Glomerular visceral epithelial cell (primary cell): ENCODE data around the gene RAB40A.

Experiments
- DNase-seq: peaks from one replicate; pipeline ENCODE4 v3.0.0-alpha.2; 2016; ENCODE audit errors: extremely low spot score

Gene RAB40A

GRCh38 chrX:103519389-103519788, at the start of gene RAB40A:
Gene RAB40A, minus strand, starts transcription at chrX:103519489. Its CDS starts 18,733 bp downstream, at chrX:103500756.
- no peak for DNase-seq

DNA sequence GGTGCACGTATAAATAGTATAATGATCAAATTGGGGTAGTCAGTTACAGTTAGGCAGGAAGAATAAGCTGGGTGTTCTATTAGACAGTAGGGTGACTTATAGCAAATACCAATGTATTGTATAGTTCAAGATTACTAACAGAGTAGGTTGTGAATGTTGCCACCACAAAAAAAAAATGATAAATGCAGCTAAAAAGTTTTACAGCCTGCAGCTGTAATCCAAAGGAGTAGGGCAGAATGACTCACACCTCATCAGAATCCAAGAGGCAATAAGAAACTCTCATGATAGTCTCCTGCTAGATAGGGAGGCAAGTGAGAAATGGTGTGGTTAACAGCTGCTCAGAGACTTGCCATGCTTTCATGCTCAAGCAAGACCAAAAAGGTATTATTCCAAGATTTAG, 46.5 kb upstream of the RAB40A start:
- peak; percentile 16 for DNase-seq

DNA sequence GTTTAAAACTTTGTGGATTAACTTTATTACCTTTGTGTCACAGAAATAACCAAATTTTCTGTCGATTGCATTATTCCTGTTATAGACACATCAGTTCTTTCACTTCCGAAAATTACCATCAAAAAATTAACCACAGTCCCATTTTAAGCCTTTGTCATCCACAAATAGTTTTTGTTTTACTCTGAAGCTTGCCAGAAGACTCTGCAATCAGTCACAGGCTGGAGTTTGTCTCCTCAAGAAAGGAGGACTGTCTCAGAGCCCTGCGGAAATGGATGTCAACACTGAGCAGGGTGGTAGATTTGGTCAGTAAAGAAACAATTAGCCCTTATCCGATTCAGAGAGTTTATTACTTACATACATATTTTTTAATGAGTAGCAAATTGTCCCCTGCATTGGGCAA, 45.9 kb upstream of the RAB40A start:
- DNase-seq: no peak

GRCh38 chrX:103562801-103563200, 43.5 kb upstream of the RAB40A start:
- DNase-seq: no peak

DNA sequence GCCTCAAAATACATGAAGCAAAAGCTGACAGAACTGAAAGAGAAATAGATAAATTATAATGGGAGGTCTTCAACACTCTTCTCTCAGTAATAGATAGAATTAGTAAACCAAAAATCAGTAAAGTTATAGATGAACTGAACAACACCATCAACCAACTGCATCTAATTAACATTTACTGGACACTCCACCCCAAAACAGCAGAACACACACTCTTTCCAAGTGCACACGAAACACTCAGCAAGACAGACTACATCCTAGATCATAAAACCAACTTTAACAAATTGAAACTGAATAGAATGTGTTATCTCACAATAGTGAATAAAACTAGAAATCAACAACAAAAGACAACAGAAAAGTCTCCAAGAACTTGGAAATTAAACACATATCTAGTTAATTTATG, 41.0 kb upstream of the RAB40A start:
- DNase-seq: no peak

DNA sequence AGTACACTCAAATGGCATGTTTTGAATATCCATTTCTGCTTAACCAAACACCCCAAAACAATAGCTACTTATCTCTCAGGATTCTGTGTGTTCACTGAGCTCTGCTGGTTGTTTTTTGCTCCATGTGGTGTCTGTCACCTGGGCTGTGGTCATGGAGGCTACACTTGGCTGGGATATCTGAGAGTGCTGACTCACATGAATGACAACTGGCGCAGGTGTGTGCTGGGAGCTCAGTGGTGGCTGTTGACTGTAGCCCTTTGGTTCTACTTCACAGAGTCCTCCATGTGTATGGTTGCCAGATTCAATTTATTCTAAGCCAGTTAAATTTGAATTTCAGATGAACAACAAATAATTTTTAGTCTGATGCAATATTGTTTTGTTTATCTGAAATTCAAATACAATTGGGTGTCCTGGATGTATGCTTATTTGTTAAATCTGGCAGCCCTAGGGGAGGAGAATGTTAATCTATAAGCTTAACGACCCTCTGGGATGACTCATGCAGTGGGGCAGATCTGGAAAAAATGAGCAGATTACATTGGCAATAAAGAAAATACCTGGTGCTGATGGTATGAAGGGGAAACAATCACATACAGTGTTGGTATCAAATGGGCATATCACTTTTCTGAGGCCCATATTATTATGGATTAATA, 37.8 kb upstream of the RAB40A start:
- peak; percentile 5 for DNase-seq

GRCh38 chrX:103554687-103555424, 35.6 kb upstream of the RAB40A start:
- DNase-seq: no peak

- no peak for DNase-seq
These were observed 32.9 kb upstream of the RAB40A start for GRCh38 chrX:103552236-103552635.

GRCh38 chrX:103550415-103551051, 31.2 kb upstream of the RAB40A start:
- DNase-seq: no peak

DNA sequence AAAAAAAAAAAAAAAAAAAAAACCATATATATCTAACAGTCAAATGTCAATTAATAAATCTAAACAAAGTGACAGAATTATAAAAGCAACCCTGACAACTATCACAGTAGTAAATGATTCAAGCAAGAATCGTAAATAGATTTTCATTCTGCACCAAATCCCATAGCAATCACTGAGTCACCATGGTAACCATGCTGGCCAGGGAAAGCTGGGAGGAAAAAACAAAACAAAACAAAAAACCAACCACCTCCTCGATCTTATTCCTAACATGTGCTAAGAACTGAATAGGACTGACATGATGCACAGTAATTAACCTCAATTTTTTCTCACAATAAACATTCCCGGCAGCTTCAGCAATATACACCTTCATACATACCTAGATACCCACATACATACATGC, 30.6 kb upstream of the RAB40A start:
- DNase-seq: no peak

DNA sequence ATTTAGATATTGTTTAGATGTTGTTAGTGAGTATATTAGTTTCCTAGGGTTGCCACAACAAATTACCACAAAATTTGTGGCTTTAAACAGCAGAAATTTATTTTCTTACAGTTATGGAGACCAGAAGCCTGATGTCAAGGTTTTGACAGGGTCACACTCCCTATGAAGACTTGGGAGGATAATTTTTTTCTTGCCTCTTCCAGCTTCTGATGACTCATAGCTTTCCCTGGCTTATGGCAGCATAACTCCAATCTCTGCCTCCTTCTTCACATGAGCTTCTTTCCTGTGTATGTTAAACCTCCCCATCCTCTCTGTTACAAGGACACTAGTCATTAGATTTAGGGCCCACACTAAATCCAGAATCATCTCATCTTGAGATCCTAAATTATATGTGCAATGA, 20.9 kb upstream of the RAB40A start:
- no peak for DNase-seq

DNA sequence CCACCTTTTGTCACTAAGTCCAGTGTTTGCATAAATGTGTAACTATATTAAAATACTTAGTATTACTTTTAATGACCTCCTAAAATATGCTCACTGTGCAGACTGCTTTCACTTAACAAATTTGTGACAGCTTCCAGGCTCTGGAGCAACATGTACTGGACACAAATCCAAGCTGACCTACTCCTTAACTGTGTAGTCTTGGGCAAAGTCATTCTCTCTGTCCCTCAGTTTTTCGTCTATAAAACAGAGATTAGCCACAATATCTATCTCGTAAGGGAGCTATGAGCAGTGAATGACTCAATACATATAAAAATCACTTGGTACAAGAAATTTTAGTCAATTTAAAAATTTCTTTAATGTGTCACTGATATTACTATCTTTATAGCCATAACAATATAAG, 20.4 kb upstream of the RAB40A start:
- no peak for DNase-seq

DNA sequence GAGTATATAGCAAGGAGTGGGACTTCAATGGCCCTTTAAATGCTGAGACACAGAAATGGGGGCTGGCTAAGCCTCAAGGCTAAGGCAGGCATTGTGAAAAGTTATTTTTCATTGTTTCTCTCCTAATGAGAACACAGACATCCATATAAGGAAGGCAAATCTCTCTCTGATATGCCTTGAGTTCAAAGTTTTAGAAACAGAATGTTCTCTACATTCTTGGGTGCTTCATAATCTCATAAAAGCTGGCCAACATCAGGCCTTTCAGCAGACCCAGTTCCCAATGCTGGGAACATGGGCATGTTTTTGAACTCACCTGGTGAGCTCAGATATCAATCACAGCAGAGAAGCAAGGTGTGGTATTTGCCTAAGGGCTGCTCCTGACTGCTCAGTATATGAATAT, 19.4 kb upstream of the RAB40A start:
- no peak for DNase-seq

DNA sequence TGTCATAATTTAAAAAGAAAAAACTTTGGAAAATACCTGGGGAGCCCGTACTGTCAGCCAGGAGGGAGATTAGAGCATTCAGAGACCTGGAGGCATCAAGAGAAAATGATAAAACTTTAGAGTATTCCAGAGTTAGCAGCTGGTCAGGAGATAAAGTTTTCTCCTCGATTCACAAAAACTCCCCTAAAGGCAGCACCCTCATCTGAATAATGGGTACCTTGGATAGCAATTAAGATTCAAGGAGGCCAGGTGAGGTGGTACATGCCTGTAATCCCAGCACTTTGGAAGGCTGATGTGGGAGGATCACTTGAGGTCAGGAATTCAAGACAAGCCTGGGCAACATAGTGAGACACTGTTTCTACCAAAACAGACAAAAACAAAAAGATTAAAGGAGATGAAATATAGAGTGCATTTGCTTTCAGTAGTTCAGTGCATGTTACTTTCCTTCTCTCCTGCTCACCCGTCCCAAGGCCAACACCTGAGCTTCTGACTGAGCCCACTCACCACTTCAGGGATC, 18.6 kb upstream of the RAB40A start:
- DNase-seq: no peak

- no peak for DNase-seq
These were observed 17.4 kb upstream of the RAB40A start for GRCh38 chrX:103536732-103537131.

DNA sequence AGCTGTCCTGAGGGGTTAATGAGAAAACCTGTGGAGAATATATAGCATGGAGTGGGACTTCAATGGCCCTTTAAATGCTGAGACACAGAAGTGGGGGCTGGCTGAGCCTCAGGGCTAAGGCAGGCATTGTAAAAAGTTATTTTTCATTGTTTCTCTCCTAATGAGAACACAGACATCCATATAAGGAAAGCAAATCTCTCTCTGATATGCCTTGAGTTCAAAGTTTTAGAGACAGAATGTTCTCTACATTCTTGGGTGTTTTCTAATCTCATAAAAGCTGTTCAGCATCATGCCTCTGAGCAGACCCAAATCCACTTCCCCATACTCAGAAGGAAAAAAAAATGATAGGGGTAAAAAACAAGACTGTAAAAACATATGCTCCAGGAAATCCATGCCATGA, 16.8 kb upstream of the RAB40A start:
- DNase-seq: no peak

DNA sequence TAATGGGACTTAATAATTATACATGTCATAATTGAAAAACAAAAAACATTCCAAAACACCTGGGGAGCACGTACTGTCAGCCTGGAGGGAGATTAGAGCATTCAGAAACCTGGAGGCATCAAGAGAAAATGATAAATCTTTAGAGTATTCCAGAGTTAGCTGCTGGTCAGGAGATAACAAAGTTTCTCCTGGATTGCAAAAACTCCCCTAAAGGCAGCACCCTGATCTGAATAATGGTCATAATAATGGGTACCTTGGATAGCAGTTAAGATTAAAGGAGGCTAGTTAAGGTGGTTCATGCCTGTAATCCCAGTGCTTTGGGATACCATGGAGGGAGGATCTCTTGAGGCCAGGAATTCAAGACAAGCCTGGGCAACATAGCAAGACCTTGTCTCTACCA, 15.9 kb upstream of the RAB40A start:
- no peak for DNase-seq

DNA sequence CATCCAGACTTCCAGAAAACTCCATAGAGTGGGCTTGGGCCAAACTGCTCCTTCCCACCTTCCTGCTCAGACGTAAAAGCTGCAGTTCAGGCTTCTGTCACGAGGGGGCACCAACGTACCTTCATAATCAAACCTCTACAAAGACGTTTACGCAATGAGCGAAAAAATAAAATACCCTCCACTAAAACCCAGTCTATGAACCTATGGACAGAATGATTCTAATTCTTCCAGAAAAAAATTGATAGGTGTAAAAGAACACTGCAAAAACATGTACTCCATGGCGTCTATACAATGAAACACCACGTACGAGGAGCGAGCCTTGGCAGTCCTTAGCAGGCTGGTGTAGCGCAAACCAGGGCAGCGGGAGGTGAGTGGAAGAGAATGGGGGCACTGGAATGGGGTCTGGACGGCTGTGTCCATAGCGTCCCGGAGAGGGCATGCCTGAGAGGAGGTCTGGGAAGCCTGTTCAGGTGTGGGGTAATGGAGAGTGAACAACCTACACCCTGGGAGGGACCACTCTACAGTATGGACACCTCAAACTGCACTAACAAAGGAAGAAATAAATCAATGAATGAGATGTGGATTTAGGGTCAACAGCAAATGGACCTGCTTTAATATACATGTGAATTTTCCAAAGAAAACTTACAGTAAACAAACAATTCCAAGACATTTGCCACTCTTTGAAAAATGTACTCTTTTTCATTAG, 14.4 kb upstream of the RAB40A start:
- DNase-seq: peak; percentile 65

DNA sequence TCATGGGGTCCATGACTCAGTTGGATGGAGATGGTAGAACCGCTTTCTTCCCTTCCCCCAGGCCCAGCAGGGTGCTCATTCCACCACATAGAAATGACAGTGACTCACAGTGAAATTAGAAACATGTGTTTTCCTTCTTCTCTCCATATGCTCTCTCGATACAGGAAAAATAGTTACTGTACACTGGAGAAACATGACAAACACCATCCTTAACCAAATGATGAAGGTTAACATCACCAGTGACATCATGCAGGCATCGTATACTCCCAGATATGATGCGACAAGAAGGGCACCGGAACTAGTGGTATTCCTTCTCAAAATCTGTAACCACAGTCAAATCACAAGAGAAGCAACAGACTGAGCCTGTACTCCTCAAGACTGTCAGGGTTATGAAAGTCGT, 11.7 kb upstream of the RAB40A start:
- DNase-seq: no peak

DNA sequence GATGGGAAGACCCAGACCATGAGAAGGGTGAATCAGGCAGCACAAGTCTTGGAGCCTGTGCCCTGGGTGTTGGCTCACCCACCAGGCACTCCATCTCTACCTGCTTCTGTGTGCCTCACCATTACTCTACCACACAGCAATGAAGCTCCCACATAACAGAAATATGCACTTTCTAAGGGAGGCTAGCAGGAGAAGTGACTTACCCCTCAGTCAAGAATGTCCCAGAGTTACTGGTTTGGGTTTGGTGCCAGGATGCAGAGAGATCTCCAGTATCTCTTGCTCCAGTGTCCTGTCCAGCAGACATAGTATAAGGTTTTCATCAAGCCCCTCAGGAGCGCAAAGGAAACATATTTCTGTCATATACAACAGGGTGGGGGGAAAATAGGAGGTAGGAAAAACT, 11.3 kb upstream of the RAB40A start:
- DNase-seq: no peak

- no peak for DNase-seq
These were observed 10.3 kb upstream of the RAB40A start for GRCh38 chrX:103529550-103529949.

GRCh38 chrX:103524747-103525146, 5.5 kb upstream of the RAB40A start:
- no peak for DNase-seq
